IMR-90 (cell line): Measurements from ENCODE around the gene TRIM32.

ENCODE experiments used
- CTCF ChIP-seq: conservative IDR thresholded peaks from 2 replicates; pipeline ENCODE4 v1.5.1; 2012; ENCODE audit warnings: mild to moderate bottlenecking, low read depth, low read length, improper control_type of control experiment
- FOS ChIP-seq: fragments of 150-350 bp; IDR thresholded peaks from 2 replicates; pipeline ENCODE4 v1.6.1; 2016; ENCODE audit warnings: low read depth, low read length
- POLR2A ChIP-seq: IDR thresholded peaks from 2 replicates; pipeline ENCODE4 v1.6.1; 2012; ENCODE audit warnings: mild to moderate bottlenecking, low read depth, low read length

GRCh38 chr9:116713271-116713670 is 26.2 kb downstream of the TRIM32 start:
- TF ChIP-seq CTCF (no peak), FOS (no peak), POLR2A (no peak)
